B cell (primary cell): ENCODE data around the gene KLHL30. TPM values are rescaled to one million over a fixed set of nuclear protein-coding genes. Genes with fewer than 3 reads are reported as not detected.

Experiments used
- ATAC-seq: fragments of 200-7000 bp; cut with Tn5 transposase; one replicate; pipeline ENCODE4 v1.10.0; 2021; ENCODE audit warnings: low read depth, mild to moderate bottlenecking, moderate number of reproducible peaks, moderate library complexity
- CTCF ChIA-PET: fragments of 350-600 bp; sonication (Branson Sonifier 250); formaldehyde crosslinking; loops from one replicate; lab custom pipeline; 2021; ENCODE audit warnings: antibody characterized with exemption, inconsistent platforms; lab: Charles Lee
- POLR2A ChIA-PET: fragments of 350-600 bp; sonication (Branson Sonifier 250); formaldehyde crosslinking; loops from one replicate; lab custom pipeline; 2021; ENCODE audit warnings: antibody characterized with exemption; lab: Charles Lee
- DNase-seq: peaks from one replicate; pipeline ENCODE4 v3.0.0; 2013
- H2AFZ ChIP-seq: 2 replicates; pipeline ENCODE4 v1.6.1; 2012; ENCODE audit warnings: mild to moderate bottlenecking, low read depth, low read length; ENCODE audit not compliant: insufficient read depth, poor library complexity, severe bottlenecking
- H3K27ac ChIP-seq, 2 donors: 1 replicate in 1 of 2; 2 replicates in 1 of 2; pipeline ENCODE4 v1.5.1; 2012 to 2013; ENCODE audit warnings: low read length in 2 of 2, mild to moderate bottlenecking in 2 of 2, moderate library complexity in 1 of 2
- H3K27me3 ChIP-seq, 4 experiments: fragments of 200-600 bp in 1 of 4; sonication (generic) in 1 of 4; replicated peaks in 1 of 4; 1 replicate in 2 of 4; 2 replicates in 2 of 4; pipeline versions ENCODE4 v1.6.1 to v1.7.0; 2013 to 2016; ENCODE audit warnings: low read length in 3 of 4, mild to moderate bottlenecking in 2 of 4, mixed read lengths in 1 of 4, moderate library complexity in 1 of 4; ENCODE audit not compliant: insufficient read depth in 4 of 4, control insufficient read depth in 3 of 4; ENCODE audit errors: control extremely low read depth in 1 of 4
- H3K36me3 ChIP-seq, 2 experiments: replicated peaks in 1 of 2; 1 replicate in 1 of 2; 2 replicates in 1 of 2; pipeline versions ENCODE4 v1.6.1 to v1.7.1; 2013; ENCODE audit warnings: low read length in 1 of 2; ENCODE audit not compliant: insufficient read depth in 2 of 2, control insufficient read depth in 1 of 2; ENCODE audit errors: control extremely low read depth in 1 of 2, extremely low read depth in 1 of 2
- H3K4me1 ChIP-seq, 2 donors: fragments of 200-600 bp in 1 of 2; sonication (generic) in 1 of 2; 1 replicate in 1 of 2; 2 replicates in 1 of 2; pipeline versions ENCODE4 v1.5.1 to v1.6.1; 2013 to 2017; ENCODE audit warnings: low read length in 2 of 2; ENCODE audit not compliant: control insufficient read depth in 2 of 2, insufficient read depth in 2 of 2
- H3K4me2 ChIP-seq: replicated peaks from 2 replicates; pipeline ENCODE3; 2012; ENCODE audit warnings: mild to moderate bottlenecking, low read depth, low read length; ENCODE audit not compliant: poor library complexity, severe bottlenecking
- H3K4me3 ChIP-seq, 5 experiments: fragments of 200-600 bp in 1 of 5; sonication (generic) in 1 of 5; 1 replicate in 3 of 5; 2 replicates in 2 of 5; pipeline versions ENCODE4 v1.5.1 to v1.7.0; 2011 to 2016; ENCODE audit warnings: low read length in 4 of 5, mild to moderate bottlenecking in 4 of 5, low read depth in 2 of 5, control low read depth in 1 of 5, moderate library complexity in 1 of 5; ENCODE audit not compliant: insufficient read depth in 1 of 5; ENCODE audit errors: control extremely low read depth in 1 of 5, extremely low read depth in 1 of 5
- H3K79me2 ChIP-seq: fragments of 200-600 bp; sonication (generic); one replicate; pipeline ENCODE4 v1.6.0; 2016; ENCODE audit warnings: low read length; ENCODE audit not compliant: control insufficient read depth, insufficient read depth
- H3K9ac ChIP-seq: fragments of 200-600 bp; sonication (generic); 2 replicates; pipeline ENCODE4 v1.6.1; 2017; ENCODE audit warnings: mild to moderate bottlenecking, low read length, moderate library complexity
- H3K9me3 ChIP-seq, 3 donors: one replicate each; pipeline versions ENCODE4 v1.6.1 to v1.7.1; 2013; ENCODE audit warnings: low read length in 2 of 3; ENCODE audit not compliant: control insufficient read depth in 2 of 3, insufficient read depth in 1 of 3; ENCODE audit errors: control extremely low read depth in 1 of 3
- H4K20me1 ChIP-seq: 2 replicates; pipeline ENCODE4 v1.6.0; 2012; ENCODE audit warnings: mild to moderate bottlenecking, low read length; ENCODE audit not compliant: insufficient read depth, control insufficient read depth, poor library complexity, severe bottlenecking
- H3K27ac Mint-ChIP-seq: one replicate; pipeline ENCODE4 v1.8.0; 2021; ENCODE audit warnings: mixed read lengths
- H3K27me3 Mint-ChIP-seq: one replicate; pipeline ENCODE4 v1.8.0; 2021; ENCODE audit warnings: mixed read lengths
- H3K4me1 Mint-ChIP-seq: one replicate; pipeline ENCODE4 v1.8.0; 2021; ENCODE audit warnings: mixed read lengths
- H3K4me3 Mint-ChIP-seq: one replicate; pipeline ENCODE4 v1.8.0; 2021; ENCODE audit warnings: mixed read lengths
- H3K9me3 Mint-ChIP-seq: one replicate; pipeline ENCODE4 v1.8.0; 2022; ENCODE audit warnings: mixed read lengths; ENCODE audit not compliant: insufficient read depth
- CTCF ChIP-seq: fragments of 200-600 bp; IDR thresholded peaks from one replicate; pipeline ENCODE4 v1.8.0; 2022; ENCODE audit warnings: antibody characterized with exemption, mild to moderate bottlenecking
- EZH2 ChIP-seq: IDR thresholded peaks from 2 replicates; pipeline ENCODE4 v1.6.1; 2012; ENCODE audit warnings: borderline replicate concordance, low read depth, mild to moderate bottlenecking, moderate library complexity, low read length; ENCODE audit not compliant: insufficient read depth, poor library complexity, severe bottlenecking
- WGBS: methylation state at CpG from one replicate; pipeline ENCODE4 v1.1.5; 2013; ENCODE audit warnings: missing lambda C conversion rate; ENCODE audit not compliant: insufficient coverage; 5-methylcytosine and 5-hydroxymethylcytosine counted together
- intact Hi-C: fragments of 100-400 bp; cut with micrococcal nuclease; formaldehyde crosslinking; loops from one replicate; pipeline ENCODE4 v1.10.0; 2022
- polyA plus RNA-seq: library from polyadenylated mRNA; depleted of rRNA; stranded (reverse); fragments of >200 nt; gene quantifications from 2 replicates; pipeline ENCODE4 v1.2.3, GENCODE V29; 2012
- total RNA-seq, 2 donors: library from RNA; stranded (reverse); fragments of 120-200 nt in 1 of 2; gene quantifications; 1 replicate in 1 of 2; 2 replicates in 1 of 2; pipeline versions ENCODE4 v1.2.3 to v1.2.4, GENCODE V29; 2013 to 2022

KLHL30 gene
- total and polyA plus RNA-seq, 2 donors (not counting 1 experiment from before 2014, with no cell fraction given): not detected

GRCh38 chr2:238155761-238156694 lies 17.6 kb downstream of the KLHL30 start:
- no peak overlapping the region for H3K27ac Mint-ChIP-seq
- peaks cover 14% of the 10 kb centered on the region for H3K27me3 Mint-ChIP-seq
- 93% methylated on average over 15 of the region's 18 CpGs for WGBS
- Histone ChIP-seq H4K20me1 (no peaks in the 10 kb centered on the region), H3K79me2 (no peaks in the 10 kb centered on the region), H3K9ac (no peak overlapping the region), H3K36me3 (no peaks in the 10 kb centered on the region), H3K4me1 (peaks cover 16 to 19% of the 10 kb centered on the region in 2 donors), H3K27me3 (peaks cover 0 to 23% (median 8%) of the 10 kb centered on the region in 4 experiments), H3K4me3 (no peak overlapping the region), H3K9me3 (peaks cover 0 to 28% (median 0%) of the 10 kb centered on the region in 3 donors), H3K4me2 (no peak overlapping the region), H3K27ac (no peak overlapping the region), H2AFZ (no peak overlapping the region)
- H3K4me3 Mint-ChIP-seq: no peak overlapping the region
- ATAC-seq: no peak
- peaks cover 15% of the 10 kb centered on the region for H3K4me1 Mint-ChIP-seq
- TF ChIP-seq CTCF: no peak
- no peak for TF ChIP-seq EZH2
- CTCF ChIA-PET: no interaction called here
- intact Hi-C loops: no loop called here
- no peak for DNase-seq
- POLR2A ChIA-PET: no interaction called here
- H3K9me3 Mint-ChIP-seq: no peaks in the 10 kb centered on the region

DNA sequence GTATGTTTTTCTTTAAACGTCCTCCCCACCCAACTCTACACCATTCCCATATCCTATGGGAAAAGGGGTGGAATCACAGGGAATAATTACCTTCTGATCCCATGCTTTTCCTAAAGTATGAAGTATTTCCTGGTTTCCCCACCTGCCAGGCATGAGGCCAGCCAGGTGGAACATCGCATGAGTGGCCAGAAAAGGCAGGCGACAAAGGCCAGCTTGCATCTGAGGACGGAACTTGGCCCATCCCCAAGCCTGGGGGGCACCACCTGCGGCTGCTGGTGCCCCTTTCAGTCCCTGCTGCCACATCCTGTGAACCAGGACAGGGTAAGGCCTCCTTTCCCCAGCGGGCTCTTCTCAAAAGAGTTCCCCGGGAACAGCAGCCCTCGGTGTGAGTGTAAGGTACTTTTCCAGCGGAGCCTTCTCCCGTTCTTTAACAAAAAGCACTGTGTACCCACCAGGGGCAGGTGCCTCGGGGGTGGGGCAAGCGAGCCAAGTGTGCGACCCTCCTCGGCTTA lies 19.1 kb downstream of the KLHL30 start:
- H3K79me2 ChIP-seq: no peaks in the 10 kb centered on the region
- intact Hi-C loops: no loop called here
- H3K27me3 ChIP-seq: peaks cover 0 to 28% (median 8%) of the 10 kb centered on the region in 4 experiments
- H3K4me2 ChIP-seq: no peak overlapping the region
- TF ChIP-seq CTCF: no peak
- no peak for TF ChIP-seq EZH2
- H3K27ac ChIP-seq: no peak overlapping the region
- peaks cover 16 to 19% of the 10 kb centered on the region in 2 donors for H3K4me1 ChIP-seq
- peaks cover 0 to 28% (median 0%) of the 10 kb centered on the region in 3 donors for H3K9me3 ChIP-seq
- no peaks in the 10 kb centered on the region for H4K20me1 ChIP-seq
- Mint-ChIP-seq H3K9me3 (no peaks in the 10 kb centered on the region), H3K27ac (no peak overlapping the region), H3K4me1 (peaks cover 15% of the 10 kb centered on the region), H3K27me3 (peaks cover 15% of the 10 kb centered on the region), H3K4me3 (peak overlapping the region; percentile 32)
- no peak for DNase-seq
- POLR2A ChIA-PET: no interaction called here
- CTCF ChIA-PET: no interaction called here
- H2AFZ ChIP-seq: no peak overlapping the region
- ATAC-seq: no peak
- no peak overlapping the region for H3K4me3 ChIP-seq
- no peak overlapping the region for H3K9ac ChIP-seq
- no peaks in the 10 kb centered on the region for H3K36me3 ChIP-seq
- 93% methylated on average over 13 of the region's 14 CpGs for WGBS
